ENCODE results near the gene HDX. TPM values are rescaled to one million over a fixed set of nuclear protein-coding genes. Genes with fewer than 3 reads are reported as not detected.

Gene HDX
- polyA plus RNA-seq, 2 donors: 0.29 to 0.40 TPM

- 38 to 47% methylated on average over 3 of the region's 3 CpGs for WGBS, 2 donors
Measured at GRCh38 chrX:84469226-84469625, 33.0 kb downstream of the HDX start.

DNA sequence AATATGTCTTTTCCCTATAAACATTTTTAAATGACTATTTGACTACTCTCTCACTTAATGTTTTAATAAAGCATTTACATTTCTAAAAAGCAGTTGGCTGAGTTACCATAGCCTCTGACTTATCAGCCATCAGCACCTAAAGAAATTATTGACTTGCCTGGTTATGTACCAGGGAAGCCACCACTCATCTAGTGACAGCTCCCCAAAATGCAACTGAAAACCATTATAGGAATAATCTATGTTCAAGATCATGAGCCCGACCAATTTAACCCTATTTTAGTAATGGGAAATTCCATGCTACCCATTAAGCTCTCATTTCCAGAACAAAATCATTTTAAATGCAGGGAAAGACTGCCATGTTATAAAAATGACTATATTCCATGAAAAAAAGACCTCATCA, 34.4 kb downstream of the HDX start:
- Histone ChIP-seq H3K9me3 (ENCODE audit: control insufficient read depth in 2 of 2, insufficient read depth in 1 of 2, low read depth in 1 of 2, low read length in 1 of 2) (no peaks in the 10 kb centered on the region), H3K4me3 (ENCODE audit: low read depth in 1 of 2, low read length in 2 of 2) (no peak overlapping the region), H3K27me3 (ENCODE audit: control insufficient read depth in 1 of 2, insufficient read depth in 2 of 2, low read length in 2 of 2) (no peaks in the 10 kb centered on the region), H3K4me1 (ENCODE audit: control insufficient read depth in 2 of 2, insufficient read depth in 2 of 2, low read length in 1 of 2) (no peaks in the 10 kb centered on the region), H3K27ac (ENCODE audit: low read depth in 2 of 2, low read length in 1 of 2) (no peak overlapping the region), H3K36me3 (ENCODE audit: control insufficient read depth in 2 of 2, insufficient read depth in 2 of 2, low read length in 1 of 2) (no peaks in the 10 kb centered on the region)
- WGBS, 2 donors: 74 to 95% methylated on average over 1 of the region's 1 CpG

More at GRCh38 chrX:84469226-84469625, 33.0 kb downstream of the HDX start:
- no peak overlapping the region for H3K4me3 ChIP-seq (ENCODE audit: low read depth in 1 of 2, low read length in 2 of 2)
- H3K27me3 ChIP-seq (ENCODE audit: control insufficient read depth in 1 of 2, insufficient read depth in 2 of 2, low read length in 2 of 2): no peaks in the 10 kb centered on the region
- no peak overlapping the region for H3K27ac ChIP-seq (ENCODE audit: low read depth in 2 of 2, low read length in 1 of 2)
- no peaks in the 10 kb centered on the region for H3K4me1 ChIP-seq (ENCODE audit: control insufficient read depth in 2 of 2, insufficient read depth in 2 of 2, low read length in 1 of 2)
- H3K36me3 ChIP-seq (ENCODE audit: control insufficient read depth in 2 of 2, insufficient read depth in 2 of 2, low read length in 1 of 2): no peaks in the 10 kb centered on the region
- no peaks in the 10 kb centered on the region for H3K9me3 ChIP-seq (ENCODE audit: control insufficient read depth in 2 of 2, insufficient read depth in 1 of 2, low read depth in 1 of 2, low read length in 1 of 2)

GRCh38 chrX:84453351-84454246, 48.7 kb downstream of the HDX start:
- H3K27ac ChIP-seq (ENCODE audit: low read depth in 2 of 2, low read length in 1 of 2): no peak overlapping the region
- 71 to 88% methylated on average over 2 of the region's 2 CpGs for WGBS, 2 donors
- H3K4me3 ChIP-seq (ENCODE audit: low read depth in 1 of 2, low read length in 2 of 2): no peak overlapping the region
- no peaks in the 10 kb centered on the region for H3K4me1 ChIP-seq (ENCODE audit: control insufficient read depth in 2 of 2, insufficient read depth in 2 of 2, low read length in 1 of 2)
- no peaks in the 10 kb centered on the region for H3K36me3 ChIP-seq (ENCODE audit: control insufficient read depth in 2 of 2, insufficient read depth in 2 of 2, low read length in 1 of 2)
- H3K9me3 ChIP-seq (ENCODE audit: control insufficient read depth in 2 of 2, insufficient read depth in 1 of 2, low read depth in 1 of 2, low read length in 1 of 2): no peaks in the 10 kb centered on the region
- H3K27me3 ChIP-seq (ENCODE audit: control insufficient read depth in 1 of 2, insufficient read depth in 2 of 2, low read length in 2 of 2): no peaks in the 10 kb centered on the region

DNA sequence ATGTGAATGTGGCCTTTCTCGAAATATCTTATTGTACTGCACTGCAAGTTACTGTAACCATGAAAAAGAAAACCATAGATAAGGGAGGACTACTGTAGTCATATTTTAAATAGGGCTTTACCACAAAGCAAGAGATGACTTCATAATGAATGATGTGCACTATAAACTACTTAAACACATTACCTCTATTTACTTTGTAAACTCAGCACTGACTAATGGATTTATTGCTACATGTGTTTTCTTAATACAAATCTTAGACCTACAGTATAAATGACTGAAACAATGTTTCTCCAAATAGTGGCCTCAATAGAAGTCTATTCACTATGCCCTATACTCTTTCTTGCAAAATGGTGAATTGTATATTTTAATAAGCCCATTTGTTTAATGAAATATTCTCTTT, 61.1 kb downstream of the HDX start:
- H3K9me3 ChIP-seq (ENCODE audit: control insufficient read depth in 2 of 2, insufficient read depth in 1 of 2, low read depth in 1 of 2, low read length in 1 of 2): no peaks in the 10 kb centered on the region
- no peaks in the 10 kb centered on the region for H3K36me3 ChIP-seq (ENCODE audit: control insufficient read depth in 2 of 2, insufficient read depth in 2 of 2, low read length in 1 of 2)
- H3K27me3 ChIP-seq (ENCODE audit: control insufficient read depth in 1 of 2, insufficient read depth in 2 of 2, low read length in 2 of 2): no peaks in the 10 kb centered on the region
- WGBS, 2 donors: 74 to 84% methylated on average over 1 of the region's 1 CpG
- no peaks in the 10 kb centered on the region for H3K4me1 ChIP-seq (ENCODE audit: control insufficient read depth in 2 of 2, insufficient read depth in 2 of 2, low read length in 1 of 2)
- no peak overlapping the region for H3K4me3 ChIP-seq (ENCODE audit: low read depth in 1 of 2, low read length in 2 of 2)
- no peak overlapping the region for H3K27ac ChIP-seq (ENCODE audit: low read depth in 2 of 2, low read length in 1 of 2)

DNA sequence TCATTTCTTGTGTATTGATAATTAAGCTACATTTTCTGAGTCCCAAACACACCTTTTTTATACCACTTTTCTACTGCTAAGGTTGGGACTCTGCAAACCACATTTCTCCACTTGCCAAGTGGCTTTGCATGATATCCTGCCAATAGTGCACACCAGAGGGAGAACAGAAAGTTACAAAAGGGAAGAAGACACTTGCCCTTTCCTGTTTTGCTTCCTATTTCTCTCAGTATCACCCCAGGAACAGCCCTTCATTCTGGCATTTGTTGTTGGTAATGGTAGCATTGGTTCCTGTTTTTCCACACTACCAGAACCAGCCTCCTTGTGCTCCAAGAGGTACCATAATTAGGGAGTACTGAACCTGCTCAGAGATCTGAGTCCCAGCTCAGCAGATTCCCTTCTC, 87.1 kb downstream of the HDX start:
- Histone ChIP-seq H3K27me3 (ENCODE audit: control insufficient read depth in 1 of 2, insufficient read depth in 2 of 2, low read length in 2 of 2) (no peaks in the 10 kb centered on the region), H3K4me1 (ENCODE audit: control insufficient read depth in 2 of 2, insufficient read depth in 2 of 2, low read length in 1 of 2) (no peaks in the 10 kb centered on the region), H3K27ac (ENCODE audit: low read depth in 2 of 2, low read length in 1 of 2) (no peak overlapping the region), H3K4me3 (ENCODE audit: low read depth in 1 of 2, low read length in 2 of 2) (no peak overlapping the region), H3K9me3 (ENCODE audit: control insufficient read depth in 2 of 2, insufficient read depth in 1 of 2, low read depth in 1 of 2, low read length in 1 of 2) (no peaks in the 10 kb centered on the region), H3K36me3 (ENCODE audit: control insufficient read depth in 2 of 2, insufficient read depth in 2 of 2, low read length in 1 of 2) (no peaks in the 10 kb centered on the region)

DNA sequence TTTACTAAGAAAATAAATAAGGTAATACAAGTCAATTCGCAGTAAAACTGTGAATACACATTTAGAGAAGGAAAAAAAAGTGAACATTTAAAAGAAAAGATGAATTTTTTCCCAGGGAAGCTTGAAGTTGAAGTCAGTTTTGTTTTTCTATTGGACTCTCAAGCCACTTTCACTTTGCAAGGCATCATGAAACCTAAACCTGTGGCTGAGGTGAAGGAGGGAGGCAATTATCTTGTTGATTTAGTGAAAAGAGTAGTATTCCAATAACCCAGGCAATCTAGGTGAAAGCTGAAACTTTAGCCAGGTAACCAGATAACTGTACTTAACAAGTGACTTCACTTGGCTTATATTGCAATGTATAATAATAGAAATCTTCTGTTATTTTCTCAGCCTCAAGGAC, 138.6 kb downstream of the HDX start:
- H3K4me1 ChIP-seq (ENCODE audit: control insufficient read depth in 2 of 2, insufficient read depth in 2 of 2, low read length in 1 of 2): no peaks in the 10 kb centered on the region
- no peak overlapping the region for H3K4me3 ChIP-seq (ENCODE audit: low read depth in 1 of 2, low read length in 2 of 2)
- no peak overlapping the region for H3K27ac ChIP-seq (ENCODE audit: low read depth in 2 of 2, low read length in 1 of 2)
- WGBS, 2 donors: 31 to 33% methylated on average over 1 of the region's 1 CpG
- H3K9me3 ChIP-seq (ENCODE audit: control insufficient read depth in 2 of 2, insufficient read depth in 1 of 2, low read depth in 1 of 2, low read length in 1 of 2): no peaks in the 10 kb centered on the region
- H3K27me3 ChIP-seq (ENCODE audit: control insufficient read depth in 1 of 2, insufficient read depth in 2 of 2, low read length in 2 of 2): no peaks in the 10 kb centered on the region
- no peaks in the 10 kb centered on the region for H3K36me3 ChIP-seq (ENCODE audit: control insufficient read depth in 2 of 2, insufficient read depth in 2 of 2, low read length in 1 of 2)

DNA sequence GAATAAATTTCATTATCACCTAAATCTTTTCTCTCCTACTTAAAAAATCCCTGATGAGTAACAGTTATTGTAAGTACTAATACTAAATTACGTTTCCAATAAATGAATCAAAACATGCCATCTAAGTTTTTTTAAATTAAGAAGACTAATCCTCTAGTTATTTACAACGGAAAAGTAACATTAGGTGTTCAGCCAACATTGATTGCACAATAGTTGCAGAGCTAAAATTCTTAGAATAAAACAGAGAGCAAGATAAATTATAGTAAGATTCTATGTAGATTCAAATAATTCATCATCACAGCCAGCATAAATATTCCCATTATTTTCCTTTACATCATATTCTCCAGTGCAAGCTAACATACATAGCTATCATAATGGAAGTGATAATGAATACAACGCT, 139.2 kb downstream of the HDX start:
- Histone ChIP-seq H3K27me3 (ENCODE audit: control insufficient read depth in 1 of 2, insufficient read depth in 2 of 2, low read length in 2 of 2) (no peaks in the 10 kb centered on the region), H3K4me3 (ENCODE audit: low read depth in 1 of 2, low read length in 2 of 2) (no peak overlapping the region), H3K27ac (ENCODE audit: low read depth in 2 of 2, low read length in 1 of 2) (no peak overlapping the region), H3K36me3 (ENCODE audit: control insufficient read depth in 2 of 2, insufficient read depth in 2 of 2, low read length in 1 of 2) (no peaks in the 10 kb centered on the region), H3K9me3 (ENCODE audit: control insufficient read depth in 2 of 2, insufficient read depth in 1 of 2, low read depth in 1 of 2, low read length in 1 of 2) (no peaks in the 10 kb centered on the region), H3K4me1 (ENCODE audit: control insufficient read depth in 2 of 2, insufficient read depth in 2 of 2, low read length in 1 of 2) (no peaks in the 10 kb centered on the region)
- 34 to 41% methylated on average over 3 of the region's 3 CpGs for WGBS, 2 donors

- 70 to 92% methylated on average over 3 of the region's 3 CpGs for WGBS, 2 donors
- Histone ChIP-seq H3K27me3 (ENCODE audit: control insufficient read depth in 1 of 2, insufficient read depth in 2 of 2, low read length in 2 of 2) (no peaks in the 10 kb centered on the region), H3K9me3 (ENCODE audit: control insufficient read depth in 2 of 2, insufficient read depth in 1 of 2, low read depth in 1 of 2, low read length in 1 of 2) (no peaks in the 10 kb centered on the region), H3K4me3 (ENCODE audit: low read depth in 1 of 2, low read length in 2 of 2) (no peak overlapping the region), H3K27ac (ENCODE audit: low read depth in 2 of 2, low read length in 1 of 2) (no peak overlapping the region), H3K36me3 (ENCODE audit: control insufficient read depth in 2 of 2, insufficient read depth in 2 of 2, low read length in 1 of 2) (no peaks in the 10 kb centered on the region), H3K4me1 (ENCODE audit: control insufficient read depth in 2 of 2, insufficient read depth in 2 of 2, low read length in 1 of 2) (no peaks in the 10 kb centered on the region)
Measured at GRCh38 chrX:84362184-84362838, 139.9 kb downstream of the HDX start.

DNA sequence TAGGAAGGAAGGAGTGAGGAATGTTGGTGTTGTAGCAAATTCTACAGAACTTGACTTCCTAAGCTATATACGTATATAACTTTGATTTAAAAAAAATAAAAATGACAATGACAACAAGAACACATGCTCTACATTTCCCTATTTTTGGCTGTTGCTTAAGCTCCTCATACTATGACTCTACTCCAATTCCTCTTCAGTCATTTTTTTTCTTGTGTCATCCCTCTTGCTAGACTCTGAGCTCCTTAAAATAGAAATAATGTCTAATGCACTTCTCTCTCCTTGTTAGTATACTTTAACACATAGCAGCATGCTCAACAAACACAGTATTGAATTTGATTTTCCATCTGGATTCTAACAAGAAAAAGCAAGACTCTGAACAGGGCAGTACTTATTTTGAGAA, 144.0 kb downstream of the HDX start:
- Histone ChIP-seq H3K9me3 (ENCODE audit: control insufficient read depth in 2 of 2, insufficient read depth in 1 of 2, low read depth in 1 of 2, low read length in 1 of 2) (no peaks in the 10 kb centered on the region), H3K4me3 (ENCODE audit: low read depth in 1 of 2, low read length in 2 of 2) (no peak overlapping the region), H3K36me3 (ENCODE audit: control insufficient read depth in 2 of 2, insufficient read depth in 2 of 2, low read length in 1 of 2) (no peaks in the 10 kb centered on the region), H3K4me1 (ENCODE audit: control insufficient read depth in 2 of 2, insufficient read depth in 2 of 2, low read length in 1 of 2) (no peaks in the 10 kb centered on the region), H3K27ac (ENCODE audit: low read depth in 2 of 2, low read length in 1 of 2) (no peak overlapping the region), H3K27me3 (ENCODE audit: control insufficient read depth in 1 of 2, insufficient read depth in 2 of 2, low read length in 2 of 2) (no peaks in the 10 kb centered on the region)
- 56 to 85% methylated on average over 1 of the region's 1 CpG for WGBS, 2 donors

DNA sequence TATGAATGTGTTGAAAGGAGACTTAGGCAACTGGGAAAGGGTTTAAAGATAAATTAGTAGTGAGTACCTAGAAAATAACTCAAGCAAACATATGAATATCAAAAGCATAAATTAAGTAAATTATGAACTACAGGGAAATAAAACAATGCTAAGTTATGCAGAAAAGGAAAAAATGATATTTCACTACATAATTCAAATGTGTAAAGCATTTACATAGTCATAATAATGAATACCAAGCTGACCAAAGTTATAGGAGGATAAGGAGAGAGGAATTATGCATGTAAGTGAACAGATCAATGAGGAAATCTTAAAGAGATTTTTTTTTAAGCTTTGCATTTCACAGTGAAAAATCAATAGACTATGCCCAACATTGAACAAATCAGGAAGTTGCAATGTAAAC, 145.0 kb downstream of the HDX start:
- Histone ChIP-seq H3K27ac (ENCODE audit: low read depth in 2 of 2, low read length in 1 of 2) (no peak overlapping the region), H3K9me3 (ENCODE audit: control insufficient read depth in 2 of 2, insufficient read depth in 1 of 2, low read depth in 1 of 2, low read length in 1 of 2) (no peaks in the 10 kb centered on the region), H3K4me1 (ENCODE audit: control insufficient read depth in 2 of 2, insufficient read depth in 2 of 2, low read length in 1 of 2) (no peaks in the 10 kb centered on the region), H3K36me3 (ENCODE audit: control insufficient read depth in 2 of 2, insufficient read depth in 2 of 2, low read length in 1 of 2) (no peaks in the 10 kb centered on the region), H3K27me3 (ENCODE audit: control insufficient read depth in 1 of 2, insufficient read depth in 2 of 2, low read length in 2 of 2) (no peaks in the 10 kb centered on the region), H3K4me3 (ENCODE audit: low read depth in 1 of 2, low read length in 2 of 2) (no peak overlapping the region)

Data from esophagus (tissue), 2 donors.